Measurements from ENCODE around the gene DCTN4. TPM values are rescaled to one million over a fixed set of nuclear protein-coding genes. Genes with fewer than 3 reads are reported as not detected.
A peak's percentile ranks its signal among the peaks of the same experiment; 100 is the strongest.

The DCTN4 gene
- polyA plus RNA-seq, 2 of the 4 experiments (the other 2 are of a cell fraction) = 18.7 to 38.4 TPM

DNA sequence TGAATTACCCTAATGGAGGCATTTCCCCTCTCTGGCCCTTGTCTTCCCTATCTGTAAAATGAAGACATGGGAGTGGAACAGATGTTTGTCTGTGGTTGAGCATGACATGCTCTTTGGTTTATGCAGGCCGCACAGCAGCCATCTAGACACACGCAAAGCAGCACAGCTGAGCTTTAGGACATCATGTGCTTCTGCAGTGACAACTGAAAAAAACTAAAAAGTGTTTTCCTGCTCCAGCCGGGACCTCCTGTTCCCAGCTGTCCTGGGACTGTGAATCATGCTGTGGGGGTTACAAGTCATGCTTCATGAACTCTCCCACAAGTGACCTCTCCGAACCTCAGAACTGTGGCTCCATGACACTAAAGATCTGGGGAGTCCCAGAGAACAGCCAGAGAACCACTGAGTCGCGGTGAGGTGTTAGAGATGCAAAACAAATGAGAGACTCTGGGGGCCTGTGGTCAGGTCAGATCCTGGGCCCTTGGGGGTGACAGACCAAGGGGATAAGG is 21.4 kb upstream of the DCTN4 start:
- Histone ChIP-seq H3K4me1 (peaks cover 9% of the 10 kb centered on the region), H3K9me3 (no peaks in the 10 kb centered on the region), H3K27ac (no peak overlapping the region), H3K4me3 (no peak overlapping the region), H3K4me2 (no peak overlapping the region)
- no peak for FAIRE-seq
- ChIA-PET POLR2A (interaction anchor here (0.5 kb wide), 1 partner anchor 204 kb away, joined by 3 read pairs; no protein-coding TSS in a partner anchor), CTCF (interaction anchor here (1.0 to 3.2 kb wide), 9 partner anchors 9 to 324 kb away, joined by 3 to 34 read pairs (median 8); partner anchors contain the start of gene DCTN4)
- ATAC-seq = no peak
- no peak for DNase-seq (ENCODE audit: low read depth in 1 of 2, low spot score in 1 of 2)
- WGBS (ENCODE audit: missing lambda C conversion rate) = 89% methylated on average over 6 of the region's 6 CpGs
- TF ChIP-seq MAZ (IDR thresholded peaks at IDR 0.05; ENCODE audit: borderline replicate concordance, low read depth, low read length) (no peak), TP53 (CRISPR knock-in tag; IDR thresholded peaks at IDR 0.05) (no peak), FOSL2 (IDR thresholded peaks at IDR 0.05) (no peak), FOSL2 (CRISPR knock-in tag; IDR thresholded peaks at IDR 0.05) (no peak), REST (IDR thresholded peaks at IDR 0.05) (no peak)

- H3K4me1 ChIP-seq = peaks cover 9% of the 10 kb centered on the region
- ATAC-seq (no peak), FAIRE-seq (no peak), DNase-seq (ENCODE audit: low read depth in 1 of 2, low spot score in 1 of 2) (no peak)
- peak overlapping the region in 1 of 2 experiments; percentile 86; a peak in 3 of 6 replicates for H3K27ac ChIP-seq
- peak overlapping the region; percentile 81 for H3K4me3 ChIP-seq
- TF ChIP-seq, protein P1, sequence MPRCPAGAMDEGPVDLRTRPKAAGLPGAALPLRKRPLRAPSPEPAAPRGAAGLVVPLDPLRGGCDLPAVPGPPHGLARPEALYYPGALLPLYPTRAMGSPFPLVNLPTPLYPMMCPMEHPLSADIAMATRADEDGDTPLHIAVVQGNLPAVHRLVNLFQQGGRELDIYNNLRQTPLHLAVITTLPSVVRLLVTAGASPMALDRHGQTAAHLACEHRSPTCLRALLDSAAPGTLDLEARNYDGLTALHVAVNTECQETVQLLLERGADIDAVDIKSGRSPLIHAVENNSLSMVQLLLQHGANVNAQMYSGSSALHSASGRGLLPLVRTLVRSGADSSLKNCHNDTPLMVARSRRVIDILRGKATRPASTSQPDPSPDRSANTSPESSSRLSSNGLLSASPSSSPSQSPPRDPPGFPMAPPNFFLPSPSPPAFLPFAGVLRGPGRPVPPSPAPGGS (IDR thresholded peaks at IDR 0.05) = no peak
- TF ChIP-seq RARB (CRISPR knock-in tag; IDR thresholded peaks at IDR 0.05) (no peak), POLR2A (IDR thresholded peaks at IDR 0.05; ENCODE audit: low read length) (no peak), EHF (CRISPR knock-in tag; IDR thresholded peaks at IDR 0.05) (no peak), RNF2 (IDR thresholded peaks at IDR 0.05; ENCODE audit: borderline replicate concordance, low read depth) (no peak)
- POLR2A ChIA-PET = interaction anchor here (0.5 to 1.9 kb wide), 2 partner anchors 21 to 204 kb away, joined by 3 to 12 read pairs; partner anchors contain the start of gene DCTN4
- H3K4me2 ChIP-seq = peak overlapping the region; percentile 96
- CTCF ChIA-PET = interaction anchor here (0.7 to 3.2 kb wide), 28 partner anchors 8 to 386 kb away, joined by 3 to 34 read pairs (median 4); partner anchors contain the start of genes DCTN4, MYOZ3 and RBM22
- H3K9me3 ChIP-seq = no peaks in the 10 kb centered on the region
- WGBS (ENCODE audit: missing lambda C conversion rate) = 58% methylated on average over 13 of the region's 13 CpGs
These were observed 20.8 kb upstream of the DCTN4 start for GRCh38 chr5:150779397-150780186.

- peaks cover 9% of the 10 kb centered on the region for H3K4me1 ChIP-seq
- DNase-seq (ENCODE audit: low read depth in 1 of 2, low spot score in 1 of 2) = peak; percentile 55 to 58
- H3K4me3 ChIP-seq = peak within 1 kb of the TSS; percentile 81
- POLR2A ChIA-PET = interaction anchor here (0.6 to 1.9 kb wide), 5 partner anchors 20 to 329 kb away, joined by 3 to 12 read pairs (median 5); partner anchors contain the start of genes DCTN4 and RBM22
- CTCF ChIA-PET = interaction anchor here (0.7 to 3.2 kb wide), 31 partner anchors 9 to 386 kb away, joined by 3 to 34 read pairs (median 5); partner anchors contain the start of genes DCTN4, MYOZ3 and RBM22
- peak within 1 kb of the TSS; percentile 96 for H3K4me2 ChIP-seq
- FAIRE-seq = no peak
- WGBS (ENCODE audit: missing lambda C conversion rate) = 13% methylated on average over 29 of the region's 59 CpGs
- H3K9me3 ChIP-seq = no peaks in the 10 kb centered on the region
- H3K27ac ChIP-seq = peak within 1 kb of the TSS; percentile 78 to 86
- ATAC-seq = peak; percentile 91 to 94
- TF ChIP-seq HMGXB4 (CRISPR knock-in tag; IDR thresholded peaks at IDR 0.05; ENCODE audit: borderline replicate concordance) (no peak), FOSB (CRISPR knock-in tag; IDR thresholded peaks at IDR 0.05) (no peak), EP300 (IDR thresholded peaks at IDR 0.05) (no peak), KDM1A (IDR thresholded peaks at IDR 0.05; ENCODE audit: low read depth) (no peak), NFE2L2 (conservative IDR thresholded peaks at IDR 0.05; ENCODE audit: low read length) (no peak), EHMT2 (IDR thresholded peaks at IDR 0.05; ENCODE audit: low read depth) (no peak), PHF8 (IDR thresholded peaks at IDR 0.05; ENCODE audit: borderline replicate concordance, low read depth) (no peak; the same call in 1 of the 2 replicates), JUNB (IDR thresholded peaks at IDR 0.05) (no peak), CBX8 (IDR thresholded peaks at IDR 0.05) (no peak), PBX3 (IDR thresholded peaks at IDR 0.05) (no peak), MAZ (IDR thresholded peaks at IDR 0.05; ENCODE audit: borderline replicate concordance, low read depth, low read length) (no peak)
- TF ChIP-seq, protein P2, sequence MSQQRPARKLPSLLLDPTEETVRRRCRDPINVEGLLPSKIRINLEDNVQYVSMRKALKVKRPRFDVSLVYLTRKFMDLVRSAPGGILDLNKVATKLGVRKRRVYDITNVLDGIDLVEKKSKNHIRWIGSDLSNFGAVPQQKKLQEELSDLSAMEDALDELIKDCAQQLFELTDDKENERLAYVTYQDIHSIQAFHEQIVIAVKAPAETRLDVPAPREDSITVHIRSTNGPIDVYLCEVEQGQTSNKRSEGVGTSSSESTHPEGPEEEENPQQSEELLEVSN (IDR thresholded peaks at IDR 0.05; ENCODE audit: borderline replicate concordance, low read depth) = peak; percentile 48; the same call in 1 of the 2 replicates
These were observed 19.9 kb upstream of the DCTN4 start, which contains the start of gene SMIM3 for GRCh38 chr5:150778517-150779396. SMIM3 (plus strand) TSS chr5:150778757; CDS start chr5:150795441, 16,684 bp downstream.
